ENCODE measurements around the gene FUS. TPM values are rescaled to one million over a fixed set of nuclear protein-coding genes. Genes with fewer than 3 reads are reported as not detected.

Gene FUS
- total and polyA plus RNA-seq, 2 of the 13 experiments (the other 11 are each of a cell fraction or from before 2014, with no cell fraction given), result 68.1 to 168 TPM

DNA sequence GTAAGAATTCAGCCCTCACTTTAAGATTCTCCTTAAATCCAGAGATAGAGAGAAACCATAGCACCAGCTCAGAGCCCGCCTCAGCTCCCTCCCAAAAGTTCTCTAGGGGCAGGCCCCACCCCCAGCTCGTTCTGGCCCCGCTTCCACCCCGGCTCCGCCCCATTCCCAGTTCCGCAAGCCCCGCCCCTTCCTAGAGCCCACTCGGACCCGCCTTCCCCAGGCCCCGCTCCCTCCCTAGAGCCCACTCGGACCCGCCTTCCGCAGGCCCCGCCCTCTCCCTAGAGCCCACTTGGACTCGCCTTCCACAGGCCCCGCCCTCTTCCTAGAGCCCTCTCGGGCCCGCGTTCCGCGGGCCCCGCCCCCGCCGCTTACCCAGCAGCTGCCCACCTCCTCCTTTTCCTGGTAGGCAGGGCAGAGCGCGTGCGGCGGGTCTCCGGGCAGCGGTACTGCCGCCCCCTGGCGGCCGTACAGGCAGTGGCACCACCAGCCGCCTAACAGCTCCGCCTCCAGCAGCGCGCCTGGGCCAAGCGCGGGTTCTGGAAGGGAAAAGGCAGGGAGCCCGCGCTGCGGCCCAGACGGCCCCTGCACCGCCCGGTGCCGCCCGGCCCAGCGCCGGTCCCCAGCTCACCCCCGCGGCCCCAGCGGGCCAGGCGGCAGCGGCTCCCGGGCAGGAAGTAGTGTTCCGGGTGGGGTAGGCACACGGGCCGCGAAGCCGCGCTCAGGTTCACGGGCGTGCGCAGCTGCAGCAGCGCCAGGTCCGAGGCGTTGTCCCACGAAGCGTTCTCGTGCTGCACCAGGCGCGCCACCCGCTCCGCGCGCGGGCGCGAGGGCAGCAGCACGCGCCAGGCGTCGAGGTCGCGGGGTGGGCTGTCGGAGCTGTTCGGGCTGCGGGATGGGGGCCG lies 37.6 kb upstream of the FUS start (continued):
- TF ChIP-seq ZNF143 (CRISPR knock-in tag; IDR thresholded peaks at IDR 0.05), result peak; percentile 48
- TF ChIP-seq SIN3B (IDR thresholded peaks at IDR 0.05; ENCODE audit: low read length), result peak; percentile 32; the same call in 1 of the 2 replicates
- no peak for TF ChIP-seq ZNF432 (CRISPR knock-in tag; IDR thresholded peaks at IDR 0.05; ENCODE audit: borderline replicate concordance)
- no peak for TF ChIP-seq SP1 (IDR thresholded peaks at IDR 0.05)
- peak; percentile 49; the same call in 1 of the 2 replicates for TF ChIP-seq SP1 (CRISPR knock-in tag; IDR thresholded peaks at IDR 0.05)
- no peak for TF ChIP-seq HOXA7 (CRISPR knock-in tag; IDR thresholded peaks at IDR 0.05)
- no peak for TF ChIP-seq ZNF333 (CRISPR knock-in tag; IDR thresholded peaks at IDR 0.05; ENCODE audit: borderline replicate concordance)
- peak; percentile 78 for TF ChIP-seq HDAC2 (CRISPR knock-in tag; IDR thresholded peaks at IDR 0.05)
- TF ChIP-seq, protein P1, sequence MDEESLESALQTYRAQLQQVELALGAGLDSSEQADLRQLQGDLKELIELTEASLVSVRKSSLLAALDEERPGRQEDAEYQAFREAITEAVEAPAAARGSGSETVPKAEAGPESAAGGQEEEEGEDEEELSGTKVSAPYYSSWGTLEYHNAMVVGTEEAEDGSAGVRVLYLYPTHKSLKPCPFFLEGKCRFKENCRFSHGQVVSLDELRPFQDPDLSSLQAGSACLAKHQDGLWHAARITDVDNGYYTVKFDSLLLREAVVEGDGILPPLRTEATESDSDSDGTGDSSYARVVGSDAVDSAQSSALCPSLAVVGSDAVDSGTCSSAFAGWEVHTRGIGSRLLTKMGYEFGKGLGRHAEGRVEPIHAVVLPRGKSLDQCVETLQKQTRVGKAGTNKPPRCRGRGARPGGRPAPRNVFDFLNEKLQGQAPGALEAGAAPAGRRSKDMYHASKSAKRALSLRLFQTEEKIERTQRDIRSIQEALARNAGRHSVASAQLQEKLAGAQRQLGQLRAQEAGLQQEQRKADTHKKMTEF (CRISPR knock-in tag; IDR thresholded peaks at IDR 0.05), result peak; percentile 89
- TF ChIP-seq NFRKB (IDR thresholded peaks at IDR 0.05), result no peak
- no peak for TF ChIP-seq ARNT (IDR thresholded peaks at IDR 0.05)
- no peak for TF ChIP-seq ZNF577 (CRISPR knock-in tag; IDR thresholded peaks at IDR 0.05; ENCODE audit: borderline replicate concordance, low read depth)
- TF ChIP-seq ZNF747 (CRISPR knock-in tag; IDR thresholded peaks at IDR 0.05; ENCODE audit: borderline replicate concordance), result peak; percentile 83
- TF ChIP-seq, protein P2, sequence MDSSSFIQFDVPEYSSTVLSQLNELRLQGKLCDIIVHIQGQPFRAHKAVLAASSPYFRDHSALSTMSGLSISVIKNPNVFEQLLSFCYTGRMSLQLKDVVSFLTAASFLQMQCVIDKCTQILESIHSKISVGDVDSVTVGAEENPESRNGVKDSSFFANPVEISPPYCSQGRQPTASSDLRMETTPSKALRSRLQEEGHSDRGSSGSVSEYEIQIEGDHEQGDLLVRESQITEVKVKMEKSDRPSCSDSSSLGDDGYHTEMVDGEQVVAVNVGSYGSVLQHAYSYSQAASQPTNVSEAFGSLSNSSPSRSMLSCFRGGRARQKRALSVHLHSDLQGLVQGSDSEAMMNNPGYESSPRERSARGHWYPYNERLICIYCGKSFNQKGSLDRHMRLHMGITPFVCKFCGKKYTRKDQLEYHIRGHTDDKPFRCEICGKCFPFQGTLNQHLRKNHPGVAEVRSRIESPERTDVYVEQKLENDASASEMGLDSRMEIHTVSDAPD (CRISPR knock-in tag; IDR thresholded peaks at IDR 0.05), result 0 out of 2 replicates have a peak, but pooled peaks have one; percentile 42
- TF ChIP-seq, protein P3, sequence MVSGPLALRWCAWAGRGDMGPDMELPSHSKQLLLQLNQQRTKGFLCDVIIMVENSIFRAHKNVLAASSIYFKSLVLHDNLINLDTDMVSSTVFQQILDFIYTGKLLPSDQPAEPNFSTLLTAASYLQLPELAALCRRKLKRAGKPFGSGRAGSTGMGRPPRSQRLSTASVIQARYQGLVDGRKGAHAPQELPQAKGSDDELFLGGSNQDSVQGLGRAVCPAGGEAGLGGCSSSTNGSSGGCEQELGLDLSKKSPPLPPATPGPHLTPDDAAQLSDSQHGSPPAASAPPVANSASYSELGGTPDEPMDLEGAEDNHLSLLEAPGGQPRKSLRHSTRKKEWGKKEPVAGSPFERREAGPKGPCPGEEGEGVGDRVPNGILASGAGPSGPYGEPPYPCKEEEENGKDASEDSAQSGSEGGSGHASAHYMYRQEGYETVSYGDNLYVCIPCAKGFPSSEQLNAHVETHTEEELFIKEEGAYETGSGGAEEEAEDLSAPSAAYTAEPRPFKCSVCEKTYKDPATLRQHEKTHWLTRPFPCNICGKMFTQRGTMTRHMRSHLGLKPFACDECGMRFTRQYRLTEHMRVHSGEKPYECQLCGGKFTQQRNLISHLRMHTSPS (CRISPR knock-in tag; IDR thresholded peaks at IDR 0.05; ENCODE audit: low read depth), result peak; percentile 97
- 0 out of 2 replicates have a peak, but pooled peaks have one; percentile 69 for TF ChIP-seq NFATC3 (CRISPR knock-in tag; IDR thresholded peaks at IDR 0.05)
- peak; percentile 78 for TF ChIP-seq CBX1 (IDR thresholded peaks at IDR 0.05; ENCODE audit: low read depth)
- no peak for TF ChIP-seq ZNF670 (CRISPR knock-in tag; IDR thresholded peaks at IDR 0.05; ENCODE audit: borderline replicate concordance)
- TF ChIP-seq CENPT (CRISPR knock-in tag; IDR thresholded peaks at IDR 0.05; ENCODE audit: low read depth), result no peak
- TF ChIP-seq, protein P4, sequence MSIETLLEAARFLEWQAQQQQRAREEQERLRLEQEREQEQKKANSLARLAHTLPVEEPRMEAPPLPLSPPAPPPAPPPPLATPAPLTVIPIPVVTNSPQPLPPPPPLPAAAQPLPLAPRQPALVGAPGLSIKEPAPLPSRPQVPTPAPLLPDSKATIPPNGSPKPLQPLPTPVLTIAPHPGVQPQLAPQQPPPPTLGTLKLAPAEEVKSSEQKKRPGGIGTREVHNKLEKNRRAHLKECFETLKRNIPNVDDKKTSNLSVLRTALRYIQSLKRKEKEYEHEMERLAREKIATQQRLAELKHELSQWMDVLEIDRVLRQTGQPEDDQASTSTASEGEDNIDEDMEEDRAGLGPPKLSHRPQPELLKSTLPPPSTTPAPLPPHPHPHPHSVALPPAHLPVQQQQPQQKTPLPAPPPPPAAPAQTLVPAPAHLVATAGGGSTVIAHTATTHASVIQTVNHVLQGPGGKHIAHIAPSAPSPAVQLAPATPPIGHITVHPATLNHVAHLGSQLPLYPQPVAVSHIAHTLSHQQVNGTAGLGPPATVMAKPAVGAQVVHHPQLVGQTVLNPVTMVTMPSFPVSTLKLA (IDR thresholded peaks at IDR 0.05), result peak; percentile 79
- TF ChIP-seq ZNF841 (CRISPR knock-in tag; IDR thresholded peaks at IDR 0.05; ENCODE audit: borderline replicate concordance), result no peak
- TF ChIP-seq, protein P5, sequence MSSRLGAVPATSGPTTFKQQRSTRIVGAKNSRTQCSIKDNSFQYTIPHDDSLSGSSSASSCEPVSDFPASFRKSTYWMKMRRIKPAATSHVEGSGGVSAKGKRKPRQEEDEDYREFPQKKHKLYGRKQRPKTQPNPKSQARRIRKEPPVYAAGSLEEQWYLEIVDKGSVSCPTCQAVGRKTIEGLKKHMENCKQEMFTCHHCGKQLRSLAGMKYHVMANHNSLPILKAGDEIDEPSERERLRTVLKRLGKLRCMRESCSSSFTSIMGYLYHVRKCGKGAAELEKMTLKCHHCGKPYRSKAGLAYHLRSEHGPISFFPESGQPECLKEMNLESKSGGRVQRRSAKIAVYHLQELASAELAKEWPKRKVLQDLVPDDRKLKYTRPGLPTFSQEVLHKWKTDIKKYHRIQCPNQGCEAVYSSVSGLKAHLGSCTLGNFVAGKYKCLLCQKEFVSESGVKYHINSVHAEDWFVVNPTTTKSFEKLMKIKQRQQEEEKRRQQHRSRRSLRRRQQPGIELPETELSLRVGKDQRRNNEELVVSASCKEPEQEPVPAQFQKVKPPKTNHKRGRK (CRISPR knock-in tag; IDR thresholded peaks at IDR 0.05), result no peak

Measured in HepG2 (cell line).